Testis (tissue), 2 donors: ENCODE measurements around the gene CEACAM19.

Experiments
- POLR2A ChIP-seq: fragments of 450-650 bp; IDR thresholded peaks from one replicate; pipeline ENCODE4 v1.6.1; 2017; ENCODE audit warnings: antibody characterized with exemption, mild to moderate bottlenecking, moderate library complexity
- TF ChIP-seq, protein P1 (sequence below), 3 experiments: fragments of 450-650 bp in 2 of 3; fragments of 200-600 bp in 1 of 3; sonication (generic) in 1 of 3; IDR thresholded peaks; one replicate each; pipeline ENCODE4 v1.5.1; 2016 to 2019; ENCODE audit warnings: antibody characterized with exemption in 3 of 3, mild to moderate bottlenecking in 2 of 3, moderate library complexity in 1 of 3

DNA sequence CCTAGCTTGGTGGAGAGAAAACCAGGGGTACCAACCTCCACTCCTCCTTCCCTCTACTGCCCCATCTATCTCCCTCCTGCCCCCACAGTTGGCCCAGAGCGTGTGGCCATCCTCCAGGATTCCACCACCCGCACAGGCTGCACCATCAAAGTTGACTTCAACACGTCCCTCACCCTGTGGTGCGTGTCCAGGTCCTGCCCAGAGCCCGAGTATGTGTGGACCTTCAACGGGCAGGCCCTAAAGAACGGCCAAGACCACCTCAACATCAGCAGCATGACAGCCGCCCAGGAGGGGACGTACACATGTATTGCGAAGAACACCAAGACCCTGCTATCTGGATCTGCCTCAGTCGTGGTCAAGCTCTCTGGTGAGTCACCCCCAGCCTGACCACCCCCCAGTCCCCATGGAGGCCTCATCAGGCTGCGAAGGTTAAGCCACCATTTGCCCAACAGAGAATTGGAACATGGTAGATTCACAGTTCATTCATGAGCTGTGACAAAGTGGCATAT is 34.3 kb downstream of the CEACAM19 start:
- TF ChIP-seq, protein P1, sequence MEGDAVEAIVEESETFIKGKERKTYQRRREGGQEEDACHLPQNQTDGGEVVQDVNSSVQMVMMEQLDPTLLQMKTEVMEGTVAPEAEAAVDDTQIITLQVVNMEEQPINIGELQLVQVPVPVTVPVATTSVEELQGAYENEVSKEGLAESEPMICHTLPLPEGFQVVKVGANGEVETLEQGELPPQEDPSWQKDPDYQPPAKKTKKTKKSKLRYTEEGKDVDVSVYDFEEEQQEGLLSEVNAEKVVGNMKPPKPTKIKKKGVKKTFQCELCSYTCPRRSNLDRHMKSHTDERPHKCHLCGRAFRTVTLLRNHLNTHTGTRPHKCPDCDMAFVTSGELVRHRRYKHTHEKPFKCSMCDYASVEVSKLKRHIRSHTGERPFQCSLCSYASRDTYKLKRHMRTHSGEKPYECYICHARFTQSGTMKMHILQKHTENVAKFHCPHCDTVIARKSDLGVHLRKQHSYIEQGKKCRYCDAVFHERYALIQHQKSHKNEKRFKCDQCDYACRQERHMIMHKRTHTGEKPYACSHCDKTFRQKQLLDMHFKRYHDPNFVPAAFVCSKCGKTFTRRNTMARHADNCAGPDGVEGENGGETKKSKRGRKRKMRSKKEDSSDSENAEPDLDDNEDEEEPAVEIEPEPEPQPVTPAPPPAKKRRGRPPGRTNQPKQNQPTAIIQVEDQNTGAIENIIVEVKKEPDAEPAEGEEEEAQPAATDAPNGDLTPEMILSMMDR (IDR thresholded peaks at IDR 0.05), result no peak
- no peak for TF ChIP-seq POLR2A
